Neural progenitor cell (in vitro differentiated cells): ENCODE data around the gene COL25A1.

ENCODE experiments used
- EZH2 ChIP-seq: fragments of 200-600 bp; sonication (generic); IDR thresholded peaks from 2 replicates; pipeline ENCODE4 v1.6.1; 2017; ENCODE audit warnings: antibody characterized with exemption, mild to moderate bottlenecking, moderate library complexity
- EZH2phosphoT487 ChIP-seq: fragments of 200-600 bp; sonication (generic); IDR thresholded peaks from 2 replicates; pipeline ENCODE4 v1.6.1; 2017; ENCODE audit warnings: antibody characterized with exemption
- TF ChIP-seq, protein P1 (sequence below): fragments of 200-600 bp; sonication (generic); IDR thresholded peaks from 2 replicates; pipeline ENCODE4 v1.5.1; 2017; ENCODE audit warnings: antibody characterized with exemption, mild to moderate bottlenecking

DNA sequence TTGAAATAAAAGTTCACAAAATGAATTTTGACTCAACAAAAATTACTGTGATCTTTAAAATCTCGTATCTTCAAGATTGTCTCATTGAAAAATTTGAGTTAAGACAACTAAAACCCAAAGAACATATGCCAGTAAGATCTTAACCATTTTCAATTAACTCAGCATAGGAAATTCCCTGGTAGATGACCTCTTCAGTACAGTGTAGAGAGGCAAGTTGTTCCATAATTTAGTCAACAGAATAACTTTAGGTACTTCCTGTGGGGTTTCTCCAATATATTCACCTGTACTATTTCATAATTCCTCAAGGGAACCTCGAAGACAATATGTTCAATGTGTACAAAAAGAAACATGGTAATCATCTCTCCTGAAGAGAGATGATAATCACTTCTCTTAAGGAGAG, 145.3 kb downstream of the COL25A1 start:
- TF ChIP-seq EZH2 = no peak
- TF ChIP-seq, protein P1, sequence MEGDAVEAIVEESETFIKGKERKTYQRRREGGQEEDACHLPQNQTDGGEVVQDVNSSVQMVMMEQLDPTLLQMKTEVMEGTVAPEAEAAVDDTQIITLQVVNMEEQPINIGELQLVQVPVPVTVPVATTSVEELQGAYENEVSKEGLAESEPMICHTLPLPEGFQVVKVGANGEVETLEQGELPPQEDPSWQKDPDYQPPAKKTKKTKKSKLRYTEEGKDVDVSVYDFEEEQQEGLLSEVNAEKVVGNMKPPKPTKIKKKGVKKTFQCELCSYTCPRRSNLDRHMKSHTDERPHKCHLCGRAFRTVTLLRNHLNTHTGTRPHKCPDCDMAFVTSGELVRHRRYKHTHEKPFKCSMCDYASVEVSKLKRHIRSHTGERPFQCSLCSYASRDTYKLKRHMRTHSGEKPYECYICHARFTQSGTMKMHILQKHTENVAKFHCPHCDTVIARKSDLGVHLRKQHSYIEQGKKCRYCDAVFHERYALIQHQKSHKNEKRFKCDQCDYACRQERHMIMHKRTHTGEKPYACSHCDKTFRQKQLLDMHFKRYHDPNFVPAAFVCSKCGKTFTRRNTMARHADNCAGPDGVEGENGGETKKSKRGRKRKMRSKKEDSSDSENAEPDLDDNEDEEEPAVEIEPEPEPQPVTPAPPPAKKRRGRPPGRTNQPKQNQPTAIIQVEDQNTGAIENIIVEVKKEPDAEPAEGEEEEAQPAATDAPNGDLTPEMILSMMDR = no peak
- no peak for TF ChIP-seq EZH2phosphoT487
